ENCODE measurements around the gene FSD1. TPM values are rescaled to one million over a fixed set of nuclear protein-coding genes. Genes with fewer than 3 reads are reported as not detected.

The FSD1 gene
- total RNA-seq, 6 experiments from 2014 or later, result 0.19 to 2.2 (median 0.52) TPM; not detected in 2

- 69% methylated on average over 6 of the region's 8 CpGs for WGBS (ENCODE audit: insufficient coverage, low coverage, low lambda C conversion rate, missing lambda C conversion rate)
- ATAC-seq, result no peak
- Histone ChIP-seq H3K27ac (peak overlapping the region in 1 of 3 donors; percentile 79), H3K4me1 (peaks cover 0 to 44% (median 13%) of the 10 kb centered on the region in 4 donors), H3K36me3 (peaks cover 0 to 6% (median 0%) of the 10 kb centered on the region in 4 donors), H3K4me3 (no peak overlapping the region), H3K27me3 (no peaks in the 10 kb centered on the region), H3K9me3 (no peaks in the 10 kb centered on the region)
- intact Hi-C loops (cut with DNase I), result no loop called here
- DNase-seq, result no peak
- TF ChIP-seq CTCF (IDR thresholded peaks at IDR 0.05) (no peak), POLR2A (IDR thresholded peaks at IDR 0.05) (no peak)
These were observed 68.6 kb downstream of the FSD1 start for GRCh38 chr19:4373013-4373367.

Other genes with a start within 250 kb of the FSD1 start
- 10 to 100 TPM; 19.0 to 38.5 (median 27.7) TPM for gene ZBTB7A, start 237.7 kb upstream of the FSD1 start, total RNA-seq
- 10 to 100 TPM; 50.2 to 75.7 (median 59.8) TPM for gene MAP2K2, start 180.5 kb upstream of the FSD1 start, total RNA-seq
- 100 to 1,000 TPM in 4 of 6 experiments, 10 to 100 TPM in 2; 50.5 to 368 (median 199) TPM for gene CREB3L3, start 151.0 kb upstream of the FSD1 start, total RNA-seq
- gene SIRT6, start 122.0 kb upstream of the FSD1 start, total RNA-seq, result 10 to 100 TPM in 3 of 6 experiments, 1 to 10 TPM in 3; 7.9 to 21.6 (median 10.0) TPM
- 1 to 10 TPM; 1.2 to 4.8 (median 2.7) TPM for gene ANKRD24, start 121.9 kb upstream of the FSD1 start, total RNA-seq
- 1 to 10 TPM in 5 of 6 experiments, under 1 TPM in 1; 0.73 to 4.1 (median 2.0) TPM for gene EBI3, start 75.1 kb upstream of the FSD1 start, total RNA-seq
- gene YJU2, start 57.5 kb upstream of the FSD1 start, total RNA-seq, result 10 to 100 TPM in 1 of 6 experiments, 1 to 10 TPM in 5; 6.4 to 14.1 (median 8.9) TPM
- gene SHD, start 25.3 kb upstream of the FSD1 start, total RNA-seq, result 1 to 10 TPM; 1.7 to 9.7 (median 6.4) TPM
- gene TMIGD2, start 2.2 kb upstream of the FSD1 start, total RNA-seq, result under 1 TPM in 2 of 6 experiments, not detected in 4; 0.24 to 0.32 TPM
- 10 to 100 TPM; 21.4 to 51.5 (median 43.0) TPM for gene STAP2, start 34.2 kb downstream of the FSD1 start, total RNA-seq
- gene MPND, start 39.0 kb downstream of the FSD1 start, total RNA-seq, result 10 to 100 TPM in 5 of 6 experiments, 1 to 10 TPM in 1; 6.4 to 21.7 (median 19.6) TPM
- gene SH3GL1, start 95.9 kb downstream of the FSD1 start, total RNA-seq, result 10 to 100 TPM; 22.6 to 47.7 (median 25.2) TPM
- gene CHAF1A, start 98.0 kb downstream of the FSD1 start, total RNA-seq, result 1 to 10 TPM; 3.1 to 9.2 (median 3.5) TPM
- 10 to 100 TPM; 47.2 to 79.1 (median 58.8) TPM for gene UBXN6, start 153.2 kb downstream of the FSD1 start, total RNA-seq
- 10 to 100 TPM in 5 of 6 experiments, 1 to 10 TPM in 1; 8.4 to 16.3 (median 14.0) TPM for gene HDGFL2, start 167.7 kb downstream of the FSD1 start, total RNA-seq
- gene PLIN4, start 213.9 kb downstream of the FSD1 start, total RNA-seq, result 10 to 100 TPM; 28.4 to 51.2 (median 39.3) TPM
- 100 to 1,000 TPM in 4 of 6 experiments, 10 to 100 TPM in 2; 35.0 to 149 (median 117) TPM for gene PLIN5, start 230.6 kb downstream of the FSD1 start, total RNA-seq
- gene LRG1, start 235.4 kb downstream of the FSD1 start, total RNA-seq, result 1,000 to 10,000 TPM in 2 of 6 experiments, 100 to 1,000 TPM in 4; 331 to 1,334 (median 524) TPM

Data from right lobe of liver (tissue), 6 donors.